Colonic mucosa (tissue), 4 donors: ENCODE data around the gene TRPM2. TPM values are rescaled to one million over a fixed set of nuclear protein-coding genes. Genes with fewer than 3 reads are reported as not detected.
"Not testable (repeated sequence)": the region's sequence is repeated elsewhere in the genome, so short reads cannot be mapped to it uniquely, and the experiment has no call there.

Experiments
- DNase-seq: peaks from one replicate; pipeline ENCODE4 v3.0.0-alpha.2; 2020
- H3K27ac ChIP-seq: fragments of 200-600 bp; one replicate; pipeline ENCODE4 v1.8.0; 2021
- H3K27me3 ChIP-seq: fragments of 200-600 bp; one replicate; pipeline ENCODE4 v1.8.0; 2021
- H3K36me3 ChIP-seq: fragments of 200-600 bp; one replicate; pipeline ENCODE4 v1.8.0; 2021
- H3K4me1 ChIP-seq: fragments of 200-600 bp; one replicate; pipeline ENCODE4 v1.8.0; 2021; ENCODE audit warnings: mild to moderate bottlenecking
- H3K4me3 ChIP-seq: fragments of 200-600 bp; one replicate; pipeline ENCODE4 v1.8.0; 2021
- H3K9ac ChIP-seq, 2 donors: one replicate each; pipeline ENCODE4 v1.7.0; 2013; ENCODE audit warnings: control low read depth in 2 of 2, low read depth in 2 of 2, low read length in 2 of 2
- H3K9me3 ChIP-seq: fragments of 200-600 bp; one replicate; pipeline ENCODE4 v1.8.0; 2021
- intact Hi-C: fragments of 100-400 bp; cut with DNase I; formaldehyde crosslinking; loops from one replicate; pipeline ENCODE4 v1.14.1; 2022
- total RNA-seq, 2 donors: library from RNA; stranded (reverse); fragmentation: NEBNext Ultra II Directional in 1 of 2; extraction: Animal tissue kit (Norgen Biotek cat#: 25700) in 1 of 2; gene quantifications; one replicate each; pipeline ENCODE4 v1.2.1, GENCODE V29; 2021
- TF ChIP-seq, protein P1 (sequence below): fragments of 200-600 bp; IDR thresholded peaks from one replicate; pipeline ENCODE4 v1.8.0; 2022; ENCODE audit warnings: antibody characterized with exemption, mild to moderate bottlenecking
- donor health status: healthy.
- donor health status: DM: no; HTN: no; CAD: no.
- donor health status: DM: no; HTN: no; CAD: no.

The TRPM2 gene
- total RNA-seq, 2 donors from 2014 or later = 2.6 to 4.2 TPM

DNA sequence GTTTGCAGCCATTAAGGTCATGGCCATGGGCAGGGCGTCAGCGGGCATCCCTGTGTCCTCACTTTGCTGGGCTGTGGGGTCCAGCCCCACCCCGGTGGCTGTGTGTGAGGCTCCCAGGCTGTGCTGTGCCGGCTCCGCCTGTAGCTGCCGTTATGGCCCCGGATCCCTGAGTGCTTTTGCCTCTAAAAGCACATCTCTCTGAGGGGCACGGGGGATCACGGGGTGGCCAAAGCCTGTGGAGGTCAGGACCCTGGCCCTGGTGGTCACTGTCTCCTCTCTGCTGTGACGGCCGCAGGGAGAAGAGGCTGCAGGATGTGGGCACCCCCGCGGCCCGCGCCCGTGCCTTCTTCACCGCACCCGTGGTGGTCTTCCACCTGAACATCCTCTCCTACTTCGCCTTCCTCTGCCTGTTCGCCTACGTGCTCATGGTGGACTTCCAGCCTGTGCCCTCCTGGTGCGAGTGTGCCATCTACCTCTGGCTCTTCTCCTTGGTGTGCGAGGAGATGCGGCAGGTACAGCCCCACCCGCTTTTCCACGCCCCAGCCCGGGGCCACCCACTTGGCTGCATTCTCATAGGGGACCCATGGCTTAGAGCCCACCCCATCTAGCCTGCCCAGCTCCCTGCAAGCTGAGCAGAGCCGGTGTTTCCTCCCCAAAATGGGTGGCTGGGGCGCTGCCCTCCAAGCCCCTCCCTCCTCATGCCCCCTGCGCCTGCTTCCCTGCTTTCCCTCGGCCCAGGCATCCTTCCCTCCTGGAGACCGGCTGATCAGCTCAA is 48.2 kb downstream of the TRPM2 start:
- H3K4me3 ChIP-seq = no peak overlapping the region
- intact Hi-C loops = no loop called here
- H3K4me1 ChIP-seq = no peaks in the 10 kb centered on the region
- DNase-seq = no peak
- H3K9ac ChIP-seq = no peak overlapping the region
- H3K27ac ChIP-seq = no peak overlapping the region
- TF ChIP-seq, protein P1, sequence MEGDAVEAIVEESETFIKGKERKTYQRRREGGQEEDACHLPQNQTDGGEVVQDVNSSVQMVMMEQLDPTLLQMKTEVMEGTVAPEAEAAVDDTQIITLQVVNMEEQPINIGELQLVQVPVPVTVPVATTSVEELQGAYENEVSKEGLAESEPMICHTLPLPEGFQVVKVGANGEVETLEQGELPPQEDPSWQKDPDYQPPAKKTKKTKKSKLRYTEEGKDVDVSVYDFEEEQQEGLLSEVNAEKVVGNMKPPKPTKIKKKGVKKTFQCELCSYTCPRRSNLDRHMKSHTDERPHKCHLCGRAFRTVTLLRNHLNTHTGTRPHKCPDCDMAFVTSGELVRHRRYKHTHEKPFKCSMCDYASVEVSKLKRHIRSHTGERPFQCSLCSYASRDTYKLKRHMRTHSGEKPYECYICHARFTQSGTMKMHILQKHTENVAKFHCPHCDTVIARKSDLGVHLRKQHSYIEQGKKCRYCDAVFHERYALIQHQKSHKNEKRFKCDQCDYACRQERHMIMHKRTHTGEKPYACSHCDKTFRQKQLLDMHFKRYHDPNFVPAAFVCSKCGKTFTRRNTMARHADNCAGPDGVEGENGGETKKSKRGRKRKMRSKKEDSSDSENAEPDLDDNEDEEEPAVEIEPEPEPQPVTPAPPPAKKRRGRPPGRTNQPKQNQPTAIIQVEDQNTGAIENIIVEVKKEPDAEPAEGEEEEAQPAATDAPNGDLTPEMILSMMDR = no peak
- no peaks in the 10 kb centered on the region for H3K27me3 ChIP-seq
- no peaks in the 10 kb centered on the region for H3K9me3 ChIP-seq
- H3K36me3 ChIP-seq = no peaks in the 10 kb centered on the region

DNA sequence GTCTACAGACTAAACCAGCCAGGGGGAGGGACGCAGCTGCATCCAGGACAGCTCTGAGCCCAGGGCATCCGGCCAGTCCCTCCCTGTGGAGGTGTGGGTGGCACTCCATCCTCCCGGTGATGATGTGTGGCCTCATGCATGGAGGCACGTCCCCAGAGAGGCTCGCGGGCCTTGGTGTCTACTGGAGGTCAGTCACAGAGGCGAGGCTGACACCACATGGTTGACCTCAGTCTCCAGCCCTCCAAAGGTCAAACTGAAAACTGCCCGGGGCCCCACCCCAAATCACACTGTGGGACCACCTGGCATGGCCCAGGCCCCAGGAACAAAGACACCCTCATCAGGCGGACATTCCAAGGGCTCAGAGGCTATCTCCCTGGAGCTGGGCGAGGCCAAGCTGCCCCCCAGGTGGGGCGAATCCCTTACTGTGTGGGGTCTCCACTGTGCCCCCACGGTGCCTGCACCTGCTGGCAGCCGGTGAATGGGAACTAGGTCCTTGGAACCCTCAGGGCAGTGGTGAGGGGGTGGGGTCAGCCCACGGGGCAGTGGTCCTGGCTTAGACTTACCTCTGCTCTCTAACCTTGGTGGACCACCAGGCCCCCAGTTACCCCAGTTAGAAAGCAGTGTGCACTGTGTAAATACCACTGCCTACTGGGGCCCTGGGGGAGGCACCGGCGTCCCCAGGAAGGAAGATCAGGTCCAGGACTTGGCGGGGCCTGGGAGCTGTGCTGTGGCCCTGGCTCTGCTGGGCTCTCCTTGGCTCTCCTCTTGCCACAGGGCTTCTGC is 49.1 kb downstream of the TRPM2 start:
- no peaks in the 10 kb centered on the region for H3K9me3 ChIP-seq
- no peak overlapping the region for H3K27ac ChIP-seq
- H3K36me3 ChIP-seq = no peaks in the 10 kb centered on the region
- intact Hi-C loops = no loop called here
- TF ChIP-seq, protein P1 = no peak
- no peaks in the 10 kb centered on the region for H3K4me1 ChIP-seq
- H3K27me3 ChIP-seq = no peaks in the 10 kb centered on the region
- DNase-seq = no peak
- no peak overlapping the region for H3K9ac ChIP-seq
- no peak overlapping the region for H3K4me3 ChIP-seq

GRCh38 chr21:44403106-44404020 is 49.9 kb downstream of the TRPM2 start:
- intact Hi-C loops = no loop called here
- Histone ChIP-seq H3K9ac (no peak overlapping the region), H3K36me3 (no peaks in the 10 kb centered on the region), H3K9me3 (no peaks in the 10 kb centered on the region), H3K4me1 (no peaks in the 10 kb centered on the region), H3K27ac (no peak overlapping the region), H3K27me3 (no peaks in the 10 kb centered on the region), H3K4me3 (no peak overlapping the region)
- TF ChIP-seq, protein P1 = no peak
- no peak for DNase-seq

DNA sequence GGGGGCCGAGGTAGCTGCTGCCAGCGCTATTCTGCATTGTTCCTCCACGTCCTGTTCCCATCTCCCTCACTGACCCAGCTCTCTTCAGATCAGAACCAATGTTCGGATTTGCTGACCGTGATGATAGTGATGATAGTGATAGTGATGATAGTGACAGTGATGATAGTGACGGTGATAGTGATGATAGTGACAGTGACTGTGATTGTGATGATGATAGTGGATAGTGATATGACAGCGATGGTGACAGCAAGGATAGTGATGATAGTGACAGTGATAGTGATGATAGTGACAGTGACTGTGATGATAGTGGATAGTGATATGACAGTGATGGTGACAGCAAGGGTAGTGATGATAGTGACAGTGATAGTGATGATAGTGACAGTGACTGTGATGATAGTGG is 51.1 kb downstream of the TRPM2 start:
- H3K27ac ChIP-seq, H3K9me3 ChIP-seq, intact Hi-C loops: not testable (repeated sequence)

DNA sequence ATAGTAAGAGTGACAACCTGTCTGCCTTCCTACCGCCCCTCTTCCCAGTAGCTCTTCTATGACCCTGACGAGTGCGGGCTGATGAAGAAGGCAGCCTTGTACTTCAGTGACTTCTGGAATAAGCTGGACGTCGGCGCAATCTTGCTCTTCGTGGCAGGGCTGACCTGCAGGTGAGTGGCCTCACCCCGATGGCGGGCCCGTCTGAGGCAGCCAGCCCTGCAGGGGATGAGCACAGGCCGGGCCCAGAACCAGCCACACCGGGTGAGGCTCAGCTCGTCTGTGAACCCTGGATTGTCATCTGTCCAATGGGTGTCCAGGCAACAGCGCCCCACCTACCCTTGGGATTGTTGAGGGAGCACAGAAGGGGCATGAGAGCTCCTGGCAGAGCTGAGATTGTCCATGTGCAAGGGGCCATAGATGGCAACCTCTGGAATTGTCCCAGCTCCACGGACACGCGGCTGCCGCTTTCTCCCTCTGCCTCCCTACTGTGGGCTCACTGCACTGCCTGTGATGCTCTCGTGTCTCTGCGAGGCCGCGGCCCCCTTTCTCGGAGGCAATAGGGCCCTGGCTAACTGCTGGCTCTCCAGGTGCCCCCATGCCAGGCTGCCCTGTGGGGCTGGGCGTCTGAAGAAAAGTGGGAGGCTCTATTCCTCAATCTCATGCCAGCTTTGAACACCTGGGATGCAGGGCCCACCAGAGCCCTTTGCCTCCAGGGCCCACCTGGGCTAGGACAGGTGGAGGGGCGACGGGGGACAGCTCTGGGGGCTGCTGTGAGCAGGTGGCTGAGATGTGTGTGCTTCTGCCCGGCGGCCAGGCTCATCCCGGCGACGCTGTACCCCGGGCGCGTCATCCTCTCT is 51.9 kb downstream of the TRPM2 start:
- Histone ChIP-seq H3K9ac (no peak overlapping the region), H3K4me3 (no peak overlapping the region), H3K27ac (no peak overlapping the region), H3K36me3 (no peaks in the 10 kb centered on the region), H3K9me3 (no peaks in the 10 kb centered on the region), H3K27me3 (no peaks in the 10 kb centered on the region), H3K4me1 (no peaks in the 10 kb centered on the region)
- intact Hi-C loops = no loop called here
- DNase-seq = no peak
- TF ChIP-seq, protein P1 = no peak

More for the DNA sequence above, 51.1 kb downstream of the TRPM2 start:
- H3K9ac ChIP-seq, H3K36me3 ChIP-seq, H3K27me3 ChIP-seq, H3K4me3 ChIP-seq, H3K4me1 ChIP-seq, DNase-seq: not testable (repeated sequence)
